ENCODE data around the gene MISP3.

GRCh38 chr19:14112809-14113385, 40.3 kb downstream of the MISP3 start:
- TF ChIP-seq, protein P1, sequence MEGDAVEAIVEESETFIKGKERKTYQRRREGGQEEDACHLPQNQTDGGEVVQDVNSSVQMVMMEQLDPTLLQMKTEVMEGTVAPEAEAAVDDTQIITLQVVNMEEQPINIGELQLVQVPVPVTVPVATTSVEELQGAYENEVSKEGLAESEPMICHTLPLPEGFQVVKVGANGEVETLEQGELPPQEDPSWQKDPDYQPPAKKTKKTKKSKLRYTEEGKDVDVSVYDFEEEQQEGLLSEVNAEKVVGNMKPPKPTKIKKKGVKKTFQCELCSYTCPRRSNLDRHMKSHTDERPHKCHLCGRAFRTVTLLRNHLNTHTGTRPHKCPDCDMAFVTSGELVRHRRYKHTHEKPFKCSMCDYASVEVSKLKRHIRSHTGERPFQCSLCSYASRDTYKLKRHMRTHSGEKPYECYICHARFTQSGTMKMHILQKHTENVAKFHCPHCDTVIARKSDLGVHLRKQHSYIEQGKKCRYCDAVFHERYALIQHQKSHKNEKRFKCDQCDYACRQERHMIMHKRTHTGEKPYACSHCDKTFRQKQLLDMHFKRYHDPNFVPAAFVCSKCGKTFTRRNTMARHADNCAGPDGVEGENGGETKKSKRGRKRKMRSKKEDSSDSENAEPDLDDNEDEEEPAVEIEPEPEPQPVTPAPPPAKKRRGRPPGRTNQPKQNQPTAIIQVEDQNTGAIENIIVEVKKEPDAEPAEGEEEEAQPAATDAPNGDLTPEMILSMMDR (IDR thresholded peaks at IDR 0.05), result no peak
- no peak for TF ChIP-seq POLR2A (IDR thresholded peaks at IDR 0.05)
